Activated naive CD8-positive, alpha-beta T cell treated with anti-CD3 and anti-CD28 coated beads for 36 hours (primary cell): ENCODE measurements around the gene ABCC2. TPM values are rescaled to one million over a fixed set of nuclear protein-coding genes. Genes with fewer than 3 reads are reported as not detected.

Experiments
- DNase-seq: peaks from one replicate; pipeline ENCODE4 v3.0.0; 2021
- H3K27ac Mint-ChIP-seq: one replicate; pipeline ENCODE4 v1.8.0; 2022; ENCODE audit warnings: mild to moderate bottlenecking, moderate library complexity, mixed read lengths
- H3K27me3 Mint-ChIP-seq: one replicate; pipeline ENCODE4 v1.8.0; 2022; ENCODE audit warnings: mild to moderate bottlenecking, mixed read lengths
- H3K36me3 Mint-ChIP-seq: one replicate; pipeline ENCODE4 v1.8.0; 2021; ENCODE audit warnings: mild to moderate bottlenecking, mixed read lengths
- H3K4me1 Mint-ChIP-seq: one replicate; pipeline ENCODE4 v1.8.0; 2021; ENCODE audit warnings: mixed read lengths
- H3K4me3 Mint-ChIP-seq: one replicate; pipeline ENCODE4 v1.8.0; 2022; ENCODE audit warnings: mild to moderate bottlenecking, moderate library complexity, mixed read lengths
- H3K9me3 Mint-ChIP-seq: one replicate; pipeline ENCODE4 v1.8.0; 2022; ENCODE audit warnings: mixed read lengths
- total RNA-seq, 2 experiments: library from RNA; stranded (reverse); gene quantifications; one replicate each; pipeline ENCODE4 v1.2.3, GENCODE V29; 2021

ABCC2 gene
- total RNA-seq, 2 experiments from 2014 or later, result 0.70 to 0.99 TPM

DNA sequence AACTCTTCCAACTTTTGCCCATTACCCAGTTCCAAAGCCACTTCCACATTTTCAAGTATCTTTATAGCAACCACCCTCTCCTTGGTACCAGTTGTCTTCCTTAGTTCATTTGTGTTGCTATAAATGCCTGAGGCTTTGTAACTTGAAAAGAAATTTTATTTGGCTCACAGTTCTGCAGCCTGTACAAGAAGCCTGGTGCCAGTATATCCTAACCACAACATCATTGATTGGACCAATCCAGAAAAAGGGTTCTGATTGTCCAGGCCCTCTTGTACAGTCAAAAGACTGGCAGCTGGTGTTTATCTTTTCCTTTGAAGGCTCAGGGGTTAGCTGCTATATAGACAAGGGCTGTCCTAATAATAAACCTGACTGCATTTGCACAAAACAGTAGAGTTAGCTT is 21.1 kb upstream of the ABCC2 start:
- H3K9me3 Mint-ChIP-seq, result peaks cover 8% of the 10 kb centered on the region
- no peaks in the 10 kb centered on the region for H3K27me3 Mint-ChIP-seq
- DNase-seq, result no peak
- peaks cover 66% of the 10 kb centered on the region for H3K36me3 Mint-ChIP-seq
- peaks cover 5% of the 10 kb centered on the region for H3K4me1 Mint-ChIP-seq
- no peak overlapping the region for H3K27ac Mint-ChIP-seq
- no peak overlapping the region for H3K4me3 Mint-ChIP-seq

DNA sequence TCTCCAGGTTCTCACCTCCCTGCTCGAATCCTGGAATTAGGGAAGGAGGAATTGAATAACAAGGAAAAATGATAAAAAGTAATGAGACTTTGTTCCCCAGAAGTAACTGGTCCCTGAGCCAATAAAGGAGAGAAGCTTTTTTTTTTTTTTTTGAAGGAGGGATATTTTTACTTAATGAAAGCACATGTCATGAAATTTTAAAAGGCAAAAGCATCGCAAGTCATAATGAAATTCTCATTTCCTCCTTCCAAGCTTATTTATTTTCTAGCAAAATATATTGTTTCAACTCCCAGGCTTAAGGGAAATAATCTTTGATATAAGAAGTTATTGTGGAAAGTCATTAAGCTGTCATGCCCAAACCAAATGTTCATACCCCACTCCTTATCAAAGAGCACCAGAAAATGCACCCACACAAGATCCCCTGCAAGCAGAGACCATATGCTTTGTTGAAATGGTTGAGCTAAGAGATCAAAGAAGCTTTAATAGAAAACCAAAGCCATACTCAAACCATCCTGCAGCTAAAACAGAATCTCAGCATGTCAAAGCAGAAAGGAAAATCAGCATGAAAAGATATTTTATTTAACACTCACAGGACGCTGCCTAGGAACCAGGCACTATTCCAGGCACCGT is 16.7 kb upstream of the ABCC2 start:
- no peak overlapping the region for H3K27ac Mint-ChIP-seq
- no peak for DNase-seq
- no peak overlapping the region for H3K4me3 Mint-ChIP-seq
- H3K36me3 Mint-ChIP-seq, result peaks cover 35% of the 10 kb centered on the region
- no peaks in the 10 kb centered on the region for H3K27me3 Mint-ChIP-seq
- H3K4me1 Mint-ChIP-seq, result peaks cover 5% of the 10 kb centered on the region
- peaks cover 8% of the 10 kb centered on the region for H3K9me3 Mint-ChIP-seq

DNA sequence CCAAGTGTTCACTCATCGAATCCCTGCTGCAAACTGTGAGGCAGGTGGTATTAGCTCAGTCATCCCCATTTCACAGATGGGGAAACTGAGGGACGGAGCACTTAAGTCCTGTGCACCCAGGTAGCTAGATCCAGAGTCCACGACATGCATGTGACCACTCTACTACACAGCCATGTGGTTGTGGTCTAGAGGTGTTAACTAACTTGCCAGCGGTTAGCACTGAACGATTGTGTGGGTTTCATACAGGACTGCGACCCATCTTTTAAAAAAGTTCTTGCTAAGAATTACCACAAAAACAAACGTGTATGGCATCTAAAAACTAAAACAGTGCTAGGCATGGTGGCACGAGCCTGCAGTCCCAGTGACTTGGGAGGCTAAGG is 16.1 kb upstream of the ABCC2 start:
- DNase-seq, result no peak

DNA sequence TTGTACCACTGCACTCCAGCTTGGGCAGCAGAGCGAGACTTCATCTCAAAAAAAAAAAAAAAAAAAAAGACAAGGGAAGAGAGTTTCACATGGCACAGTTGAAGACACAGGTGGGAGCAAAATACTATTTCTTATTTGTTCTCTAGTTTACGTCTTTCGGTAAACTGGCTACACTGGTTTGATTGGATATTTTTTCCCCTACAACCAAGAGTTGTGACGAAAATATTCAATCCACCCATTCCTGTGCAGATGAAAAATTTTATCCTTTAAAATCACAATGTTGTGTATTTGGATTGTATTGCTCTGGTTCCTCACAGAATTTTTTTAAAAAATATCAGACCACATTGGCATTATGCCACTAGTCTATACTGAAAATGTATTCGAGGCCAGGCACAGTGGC is 14.5 kb upstream of the ABCC2 start:
- Mint-ChIP-seq H3K36me3 (peaks cover 17% of the 10 kb centered on the region), H3K9me3 (peaks cover 3% of the 10 kb centered on the region), H3K4me3 (no peak overlapping the region), H3K27me3 (no peaks in the 10 kb centered on the region), H3K4me1 (peaks cover 5% of the 10 kb centered on the region), H3K27ac (no peak overlapping the region)
- DNase-seq, result no peak

More for the DNA sequence above, 16.1 kb upstream of the ABCC2 start:
- H3K27ac Mint-ChIP-seq, result no peak overlapping the region
- peaks cover 8% of the 10 kb centered on the region for H3K9me3 Mint-ChIP-seq
- no peaks in the 10 kb centered on the region for H3K27me3 Mint-ChIP-seq
- H3K4me1 Mint-ChIP-seq, result peaks cover 5% of the 10 kb centered on the region
- H3K36me3 Mint-ChIP-seq, result peaks cover 30% of the 10 kb centered on the region
- no peak overlapping the region for H3K4me3 Mint-ChIP-seq

DNA sequence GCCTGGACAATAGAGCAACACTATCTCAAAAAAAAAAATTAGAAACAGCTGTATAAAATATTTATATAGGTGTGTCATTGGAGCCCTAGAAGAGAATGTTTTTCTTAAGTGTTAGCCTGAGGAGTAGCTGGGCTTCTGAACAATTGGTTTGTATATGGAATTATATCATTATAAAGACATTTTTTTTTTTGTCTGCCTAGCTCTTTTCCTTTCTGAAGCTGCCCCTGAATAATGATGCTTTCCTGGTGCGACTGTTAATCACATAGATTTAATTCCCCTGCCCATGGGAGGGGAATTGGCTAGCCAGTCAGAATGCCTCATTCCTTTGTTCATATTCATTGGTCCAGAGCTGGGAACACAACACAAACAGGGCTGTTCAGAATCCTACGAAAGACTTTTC is 13.9 kb upstream of the ABCC2 start:
- Mint-ChIP-seq H3K4me1 (peaks cover 5% of the 10 kb centered on the region), H3K27me3 (no peaks in the 10 kb centered on the region), H3K4me3 (no peak overlapping the region), H3K27ac (no peak overlapping the region), H3K9me3 (peaks cover 1% of the 10 kb centered on the region), H3K36me3 (peaks cover 14% of the 10 kb centered on the region)
- DNase-seq, result no peak

DNA sequence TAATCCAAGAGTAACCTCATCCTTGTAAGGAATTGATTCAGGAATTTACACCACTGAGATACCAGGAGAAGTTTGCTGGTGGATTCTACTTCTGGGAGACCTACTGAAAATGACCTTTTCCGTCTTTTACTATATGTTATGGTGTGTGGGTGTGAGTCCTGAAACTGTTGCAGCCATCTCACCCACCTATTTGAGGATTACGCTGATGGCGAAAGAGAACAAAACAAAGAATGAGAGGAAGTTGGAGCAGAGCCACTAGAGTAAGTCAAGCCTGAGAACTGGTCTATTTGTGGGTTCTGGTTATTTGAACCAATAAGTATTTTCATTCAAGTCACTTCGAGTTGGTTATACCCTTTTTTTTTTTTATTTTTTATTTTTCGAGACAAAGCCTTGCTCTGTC is 12.7 kb upstream of the ABCC2 start:
- H3K9me3 Mint-ChIP-seq, result no peaks in the 10 kb centered on the region

DNA sequence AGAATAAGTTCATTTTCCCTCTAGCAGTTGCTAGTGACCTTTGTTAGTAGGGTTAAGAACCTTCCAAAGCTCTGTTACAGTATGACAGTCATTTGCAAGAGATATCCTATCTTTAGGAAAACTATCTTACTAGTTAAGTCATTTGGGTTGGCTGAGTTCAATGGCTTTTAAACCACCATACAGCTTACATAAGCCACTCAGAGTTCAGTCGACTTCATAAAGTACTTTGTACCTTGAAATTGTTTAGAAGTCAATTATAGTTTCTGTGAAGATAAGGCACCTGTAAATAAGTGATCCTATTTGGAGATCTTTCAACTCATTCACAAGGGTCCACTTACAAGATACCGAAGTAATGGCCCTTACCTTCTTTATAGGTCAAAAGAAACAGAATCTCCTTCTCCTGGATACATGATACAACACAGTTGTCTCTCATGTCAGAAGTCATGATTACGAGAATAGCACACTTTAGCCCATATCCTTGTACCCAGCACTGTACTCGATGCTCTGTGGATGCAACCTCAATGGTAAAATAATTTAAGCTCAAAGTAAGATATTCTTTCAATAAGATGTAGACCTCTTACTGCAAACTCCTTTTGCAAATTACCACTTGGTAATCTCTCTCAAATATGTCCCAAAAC is 11.9 kb upstream of the ABCC2 start:
- no peaks in the 10 kb centered on the region for H3K27me3 Mint-ChIP-seq
- no peak overlapping the region for H3K4me3 Mint-ChIP-seq
- no peaks in the 10 kb centered on the region for H3K9me3 Mint-ChIP-seq
- H3K27ac Mint-ChIP-seq, result no peak overlapping the region
- H3K4me1 Mint-ChIP-seq, result peaks cover 3% of the 10 kb centered on the region
- H3K36me3 Mint-ChIP-seq, result peaks cover 4% of the 10 kb centered on the region
- DNase-seq, result no peak

More for the DNA sequence above, 12.7 kb upstream of the ABCC2 start:
- Mint-ChIP-seq H3K27me3 (no peaks in the 10 kb centered on the region), H3K4me1 (peaks cover 3% of the 10 kb centered on the region), H3K4me3 (no peak overlapping the region), H3K36me3 (peaks cover 4% of the 10 kb centered on the region), H3K27ac (no peak overlapping the region)
- no peak for DNase-seq

DNA sequence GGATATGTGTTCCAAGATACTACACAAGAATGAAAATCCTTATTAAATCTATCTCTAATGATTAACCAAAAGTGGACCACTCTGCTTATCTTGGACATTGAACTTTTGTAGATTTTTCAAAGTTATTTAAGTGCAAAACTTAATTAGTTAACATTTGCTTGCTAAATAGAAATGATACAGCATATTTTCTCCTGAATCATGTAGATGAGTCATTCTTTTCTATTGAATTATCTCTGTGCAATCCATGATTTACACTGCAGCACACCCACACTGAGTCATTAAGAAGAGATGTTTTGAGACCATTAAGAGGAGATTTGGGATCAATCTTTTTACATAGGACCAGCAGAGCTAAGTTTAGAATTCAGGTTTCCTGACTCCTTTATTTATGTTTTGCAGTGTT is 6.6 kb upstream of the ABCC2 start:
- Mint-ChIP-seq H3K27me3 (no peaks in the 10 kb centered on the region), H3K4me1 (peaks cover 2% of the 10 kb centered on the region), H3K4me3 (no peak overlapping the region), H3K9me3 (no peaks in the 10 kb centered on the region), H3K27ac (no peak overlapping the region), H3K36me3 (peaks cover 2% of the 10 kb centered on the region)
- DNase-seq, result no peak

DNA sequence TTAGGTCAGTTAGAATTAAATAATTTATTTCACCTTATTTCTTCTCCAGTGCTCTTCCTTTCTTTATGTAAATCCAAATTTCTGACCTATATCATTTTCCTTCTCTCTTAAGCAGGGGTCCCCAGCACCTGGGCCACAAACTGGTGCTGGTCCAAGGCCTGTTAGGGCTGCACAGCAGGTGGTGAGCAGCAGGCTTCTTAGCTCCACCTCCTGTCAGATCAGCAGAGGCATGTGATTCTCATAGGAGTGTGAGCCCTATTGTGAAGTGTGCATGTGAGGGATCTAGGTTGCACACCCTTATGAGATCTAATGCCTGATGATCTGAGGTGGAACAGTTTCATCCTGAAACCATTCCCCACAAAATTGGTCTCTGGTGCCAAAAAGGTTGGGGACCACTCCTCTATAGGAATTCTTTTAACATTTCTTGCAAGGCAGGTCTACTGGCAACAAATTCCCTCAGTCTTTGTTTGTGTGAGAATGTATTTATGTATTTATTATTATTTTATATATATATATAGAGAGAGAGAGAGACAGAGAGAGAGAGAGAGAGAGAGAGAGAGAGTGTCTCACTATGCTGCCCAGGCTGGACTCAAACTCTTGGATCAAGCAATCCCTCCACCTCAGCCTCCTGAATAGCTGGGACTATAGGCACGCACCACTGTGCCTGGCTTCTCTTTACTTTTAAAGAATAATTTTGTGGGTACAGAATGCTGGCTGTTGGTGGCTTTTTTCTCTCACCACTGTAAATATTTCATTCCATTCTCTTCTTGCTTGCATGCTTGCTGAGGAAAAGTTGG is 4.3 kb upstream of the ABCC2 start:
- Mint-ChIP-seq H3K36me3 (peaks cover 2% of the 10 kb centered on the region), H3K4me1 (peaks cover 2% of the 10 kb centered on the region), H3K9me3 (no peaks in the 10 kb centered on the region), H3K27me3 (no peaks in the 10 kb centered on the region), H3K4me3 (no peak overlapping the region), H3K27ac (no peak overlapping the region)
- DNase-seq, result no peak

DNA sequence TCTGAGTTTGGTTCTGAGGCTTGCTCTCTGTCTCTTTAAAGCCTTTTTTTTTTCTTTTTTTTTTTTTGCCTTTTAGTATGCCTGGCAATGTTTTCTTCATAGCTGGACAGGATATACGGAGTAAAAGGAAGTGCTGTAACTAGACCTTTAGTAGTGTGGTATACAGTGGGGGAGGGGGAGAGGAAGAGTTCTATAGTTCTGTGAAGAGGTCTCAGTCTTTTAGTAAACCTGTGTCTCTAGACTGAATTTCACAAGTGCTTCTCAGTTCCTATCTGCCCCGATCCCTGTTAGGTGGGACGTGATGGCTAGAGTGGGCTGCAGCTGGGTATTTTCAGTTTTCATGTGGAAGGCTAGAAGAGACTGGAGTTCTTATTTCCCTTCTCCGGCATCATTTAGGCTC is 3.1 kb upstream of the ABCC2 start:
- Mint-ChIP-seq H3K4me3 (no peak overlapping the region), H3K27me3 (no peaks in the 10 kb centered on the region), H3K27ac (no peak overlapping the region), H3K9me3 (no peaks in the 10 kb centered on the region), H3K36me3 (peaks cover 2% of the 10 kb centered on the region), H3K4me1 (peaks cover 2% of the 10 kb centered on the region)
- no peak for DNase-seq

DNA sequence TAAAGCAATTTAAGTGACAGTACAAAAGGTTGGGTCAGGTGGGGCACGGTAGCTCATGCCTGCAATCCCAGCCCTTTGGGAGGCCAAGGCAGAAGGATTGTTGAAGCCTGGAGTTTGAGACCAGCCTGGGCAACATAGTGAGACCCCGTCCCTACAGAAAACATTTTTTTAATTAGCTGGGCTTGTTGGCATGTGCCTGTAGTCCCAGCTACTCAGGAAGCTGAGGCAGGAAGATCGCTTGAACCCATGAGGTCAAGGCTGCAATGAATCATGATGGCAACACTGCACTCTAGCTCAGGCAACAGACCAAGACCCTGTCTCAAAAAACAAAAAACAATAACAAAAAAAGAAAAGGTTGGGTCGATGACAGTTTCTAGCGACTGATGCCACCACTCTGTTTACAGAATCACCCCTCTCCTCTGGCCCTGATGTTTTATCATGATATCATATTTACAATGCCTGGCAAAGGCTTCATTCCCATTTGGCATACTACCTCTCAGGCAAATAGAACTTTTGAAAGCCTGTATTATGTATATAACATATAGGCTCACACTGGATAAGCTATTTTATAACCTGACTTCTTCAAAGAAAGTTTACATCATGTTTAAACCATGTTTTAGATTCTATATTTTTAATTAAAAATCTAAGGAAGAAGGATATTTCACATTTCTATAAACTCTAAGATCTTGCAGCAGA is 558 bp upstream of the ABCC2 start:
- H3K4me3 Mint-ChIP-seq, result no peak overlapping the region
- H3K27ac Mint-ChIP-seq, result no peak overlapping the region
- H3K9me3 Mint-ChIP-seq, result no peaks in the 10 kb centered on the region
- H3K4me1 Mint-ChIP-seq, result peaks cover 2% of the 10 kb centered on the region
- H3K27me3 Mint-ChIP-seq, result no peaks in the 10 kb centered on the region
- peaks cover 2% of the 10 kb centered on the region for H3K36me3 Mint-ChIP-seq
- no peak for DNase-seq

DNA sequence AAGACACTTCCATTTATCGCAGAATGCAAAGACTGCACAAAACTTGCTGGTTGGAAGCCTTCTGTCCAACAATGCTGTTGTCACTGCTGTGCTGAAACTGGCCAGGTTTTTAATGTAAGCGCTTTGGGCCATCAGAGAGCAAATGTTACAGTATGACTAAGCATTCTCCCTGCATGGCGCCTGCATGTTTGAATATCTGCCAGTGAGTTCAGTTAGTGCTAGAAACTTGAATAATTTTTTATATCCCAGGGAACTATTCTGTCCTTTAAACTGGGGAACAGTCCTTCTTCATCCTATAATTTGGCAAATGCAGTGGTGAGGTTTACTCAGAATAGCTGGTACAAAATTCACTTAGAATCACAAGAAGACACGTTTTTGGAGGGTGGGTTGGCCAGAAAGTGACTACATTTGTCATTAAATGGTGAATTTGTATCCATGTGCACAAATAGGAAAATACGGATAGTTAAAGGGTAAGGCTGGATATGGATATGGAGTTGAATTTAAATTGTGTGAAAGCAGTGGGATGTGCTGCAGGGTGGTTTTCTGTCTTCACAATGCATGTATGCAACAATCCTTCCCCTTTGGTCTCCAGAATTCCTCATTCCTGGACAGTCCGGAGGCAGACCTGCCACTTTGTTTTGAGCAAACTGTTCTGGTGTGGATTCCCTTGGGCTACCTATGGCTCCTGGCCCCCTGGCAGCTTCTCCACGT is 1.7 kb downstream of the ABCC2 start:
- Mint-ChIP-seq H3K4me1 (peaks cover 2% of the 10 kb centered on the region), H3K27ac (no peak overlapping the region), H3K4me3 (no peak overlapping the region), H3K27me3 (no peaks in the 10 kb centered on the region), H3K9me3 (no peaks in the 10 kb centered on the region), H3K36me3 (peaks cover 3% of the 10 kb centered on the region)
- DNase-seq, result no peak

DNA sequence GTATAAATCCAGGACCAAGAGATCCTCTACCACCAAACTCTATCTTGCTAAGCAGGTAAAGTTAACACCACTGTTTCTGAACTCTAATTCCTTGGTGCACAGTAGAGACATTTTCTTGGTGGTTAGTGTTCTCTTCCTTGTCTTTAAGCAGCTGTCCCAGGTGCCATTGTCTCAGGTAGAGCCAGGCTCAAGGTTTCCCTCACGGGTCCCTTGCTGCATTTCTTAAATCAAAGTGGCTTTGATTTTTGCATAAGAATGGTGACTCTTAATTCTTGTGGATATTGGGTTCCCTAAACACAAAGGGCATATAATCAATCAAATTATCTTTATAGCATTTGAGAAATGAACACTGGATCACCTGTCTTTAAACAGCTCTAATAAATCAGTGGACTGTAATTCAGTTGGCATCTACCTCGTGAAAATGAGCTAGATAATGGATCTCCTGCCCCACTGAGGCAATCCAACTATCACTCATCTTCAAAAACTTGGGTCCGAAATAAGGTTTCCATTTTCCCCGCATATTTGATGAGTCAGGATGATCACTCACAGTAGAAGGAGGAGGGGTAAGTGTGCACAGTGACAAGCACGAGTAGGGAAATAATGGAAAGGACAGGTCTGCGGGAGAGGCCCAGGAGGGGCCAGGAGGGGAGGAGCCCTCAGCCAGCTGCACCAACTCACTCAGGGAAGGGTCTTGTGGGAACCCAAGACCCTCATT is 2.4 kb downstream of the ABCC2 start:
- no peak for DNase-seq
- Mint-ChIP-seq H3K36me3 (peaks cover 3% of the 10 kb centered on the region), H3K27ac (no peak overlapping the region), H3K4me1 (no peaks in the 10 kb centered on the region), H3K9me3 (no peaks in the 10 kb centered on the region), H3K27me3 (no peaks in the 10 kb centered on the region), H3K4me3 (no peak overlapping the region)

DNA sequence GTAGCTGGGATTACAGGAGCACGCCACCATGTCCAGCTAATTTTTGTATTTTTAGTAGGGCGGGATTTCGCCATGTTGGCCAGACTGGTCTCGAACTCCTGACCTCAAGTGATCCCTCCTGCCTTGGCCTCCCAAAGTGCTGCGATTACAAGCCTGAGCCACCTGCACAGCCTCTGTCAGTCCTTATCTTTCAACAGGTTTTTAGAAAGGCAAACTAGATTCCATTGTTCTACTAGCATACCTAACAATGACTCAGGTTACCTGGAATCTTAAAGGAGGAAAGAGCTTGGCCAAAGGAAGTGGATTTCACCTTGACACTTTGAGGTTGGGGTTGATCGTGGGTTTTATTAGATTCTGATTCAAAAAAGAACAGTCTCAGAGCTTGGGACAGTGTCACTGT is 3.2 kb downstream of the ABCC2 start:
- Mint-ChIP-seq H3K36me3 (peaks cover 3% of the 10 kb centered on the region), H3K9me3 (no peaks in the 10 kb centered on the region), H3K4me1 (no peaks in the 10 kb centered on the region), H3K27ac (no peak overlapping the region), H3K27me3 (no peaks in the 10 kb centered on the region), H3K4me3 (no peak overlapping the region)
- no peak for DNase-seq
